MG63 (cell line): ENCODE measurements around the gene TRERF1. TPM values are rescaled to one million over a fixed set of nuclear protein-coding genes. Genes with fewer than 3 reads are reported as not detected.

Experiments used
- DNase-seq: peaks from one replicate; pipeline ENCODE4 v3.0.0-alpha.2; 2020
- H3K27me3 ChIP-seq: fragments of 250-450 bp; sonication (Bioruptor Pico); 2 replicates; pipeline ENCODE4 v1.5.1; 2020; ENCODE audit warnings: mild to moderate bottlenecking, moderate library complexity
- H3K36me3 ChIP-seq: fragments of 250-450 bp; sonication (Bioruptor Pico); 2 replicates; pipeline ENCODE4 v1.5.1; 2020; ENCODE audit warnings: mild to moderate bottlenecking, moderate library complexity
- H3K4me3 ChIP-seq: fragments of 250-450 bp; sonication (Bioruptor Pico); 2 replicates; pipeline ENCODE4 v1.5.1; 2020; ENCODE audit warnings: mild to moderate bottlenecking, moderate library complexity
- H3K9me3 ChIP-seq: fragments of 250-450 bp; sonication (Bioruptor Pico); 2 replicates; pipeline ENCODE4 v1.5.1; 2020; ENCODE audit warnings: mild to moderate bottlenecking, moderate library complexity
- total RNA-seq: library from RNA; depleted of rRNA; stranded (reverse); fragments of >200 nt; shearing (Covaris generic); gene quantifications from 2 replicates; pipeline ENCODE4 v1.2.3, GENCODE V29; 2014; ENCODE audit warnings: low replicate concordance

Gene TRERF1
- total RNA-seq, 1 experiment from 2014 or later = 2.1 TPM

DNA sequence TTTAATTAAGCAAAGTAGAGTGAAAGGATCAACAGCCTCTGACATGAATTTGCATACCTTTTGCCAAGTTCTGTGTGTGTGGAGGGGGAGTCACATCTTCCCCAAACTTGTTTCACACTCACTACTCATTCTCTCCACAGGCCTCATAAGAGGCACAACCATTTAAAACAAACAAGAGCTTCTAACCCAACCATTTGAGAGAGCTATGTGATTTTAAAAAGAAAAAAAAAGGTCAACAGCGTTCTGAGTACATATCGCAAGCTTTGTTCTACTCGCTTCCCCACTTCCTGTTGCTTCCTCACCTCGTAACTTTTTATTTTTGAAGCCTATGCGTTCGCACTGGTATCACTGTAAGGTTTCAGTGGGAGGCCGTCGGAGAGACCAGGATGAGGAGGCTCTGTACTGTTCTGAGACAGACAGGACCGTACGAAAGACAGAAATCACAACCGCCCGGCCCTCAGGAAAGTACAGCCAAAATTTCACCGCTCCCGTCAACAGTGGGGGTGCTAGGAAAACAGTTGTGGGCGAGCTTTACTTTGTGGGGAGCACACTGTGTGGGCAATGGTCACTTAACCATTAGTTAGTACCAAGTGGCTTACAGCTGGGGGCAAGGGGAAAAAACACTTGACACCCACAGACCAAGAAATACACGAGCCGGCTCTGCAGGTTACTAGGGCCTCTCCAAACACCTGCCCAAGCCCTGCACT, 61.3 kb downstream of the TRERF1 start:
- no peaks in the 10 kb centered on the region for H3K9me3 ChIP-seq
- DNase-seq = no peak
- no peaks in the 10 kb centered on the region for H3K27me3 ChIP-seq
- H3K36me3 ChIP-seq = no peaks in the 10 kb centered on the region
- no peak overlapping the region for H3K4me3 ChIP-seq

DNA sequence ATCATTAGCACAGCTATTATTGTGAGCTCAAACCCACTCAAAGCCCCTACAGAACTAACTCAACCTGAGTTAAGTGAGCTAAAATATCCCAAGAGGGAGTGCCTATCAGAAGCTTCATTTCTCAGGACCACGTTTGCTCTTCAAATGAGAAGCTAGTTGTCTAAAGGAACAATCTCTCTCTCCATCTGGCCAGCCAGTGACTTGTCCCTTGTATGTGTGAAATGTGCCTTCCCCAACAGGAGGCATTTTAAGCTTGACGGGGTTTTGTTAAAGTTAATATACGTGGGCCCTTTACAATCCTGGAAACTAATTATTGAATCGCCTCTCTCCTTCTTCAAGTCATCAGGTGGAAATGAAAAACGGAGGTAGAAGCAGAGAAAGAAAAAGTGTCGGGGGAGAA, 62.0 kb downstream of the TRERF1 start:
- H3K9me3 ChIP-seq = no peaks in the 10 kb centered on the region
- no peaks in the 10 kb centered on the region for H3K27me3 ChIP-seq
- no peaks in the 10 kb centered on the region for H3K36me3 ChIP-seq
- H3K4me3 ChIP-seq = no peak overlapping the region
- DNase-seq = no peak

DNA sequence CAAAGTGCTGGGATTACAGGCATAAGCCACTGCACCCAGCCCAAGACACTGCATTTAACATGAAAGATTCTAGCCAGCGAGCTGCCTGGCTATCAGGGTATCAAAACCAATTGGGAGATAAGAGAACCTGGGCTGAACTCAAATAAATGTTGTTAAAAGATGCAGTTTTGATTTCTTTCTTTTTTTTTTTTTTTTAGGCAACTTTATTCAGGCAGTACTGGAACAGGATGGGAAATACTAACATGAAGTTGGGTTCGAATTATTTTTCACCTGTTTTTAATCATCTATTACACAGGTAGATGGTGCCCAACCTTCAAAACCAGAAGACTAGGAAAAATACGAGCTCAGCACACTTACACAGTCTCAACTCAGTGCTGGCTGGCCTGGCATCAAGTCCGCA, 63.7 kb downstream of the TRERF1 start:
- Histone ChIP-seq H3K27me3 (no peaks in the 10 kb centered on the region), H3K36me3 (no peaks in the 10 kb centered on the region), H3K9me3 (no peaks in the 10 kb centered on the region), H3K4me3 (no peak overlapping the region)
- DNase-seq = no peak

- Histone ChIP-seq H3K9me3 (no peaks in the 10 kb centered on the region), H3K4me3 (no peak overlapping the region), H3K27me3 (no peaks in the 10 kb centered on the region), H3K36me3 (no peaks in the 10 kb centered on the region)
- no peak for DNase-seq
Measured at GRCh38 chr6:42387336-42387735, 64.4 kb downstream of the TRERF1 start.

DNA sequence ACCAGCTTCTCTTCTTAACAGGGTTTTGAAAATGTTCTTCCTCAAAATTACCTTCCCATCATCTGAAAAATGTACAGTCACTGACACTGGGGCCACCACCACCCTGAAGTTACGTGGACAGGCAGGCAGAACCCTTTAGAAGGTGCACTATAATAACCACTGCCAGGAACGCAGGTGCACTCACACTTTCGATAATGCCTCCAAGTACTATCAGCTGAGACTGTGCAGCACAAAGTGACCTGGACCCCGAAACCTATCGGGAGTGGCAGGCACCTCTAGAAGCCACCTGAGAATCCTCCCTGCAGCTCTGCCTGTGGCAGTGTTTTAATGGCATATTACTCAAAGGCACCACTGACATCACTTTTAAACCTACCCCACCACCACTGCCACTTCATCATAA, 66.4 kb downstream of the TRERF1 start:
- no peak overlapping the region for H3K4me3 ChIP-seq
- no peak for DNase-seq
- H3K36me3 ChIP-seq = no peaks in the 10 kb centered on the region
- no peaks in the 10 kb centered on the region for H3K27me3 ChIP-seq
- H3K9me3 ChIP-seq = no peaks in the 10 kb centered on the region

DNA sequence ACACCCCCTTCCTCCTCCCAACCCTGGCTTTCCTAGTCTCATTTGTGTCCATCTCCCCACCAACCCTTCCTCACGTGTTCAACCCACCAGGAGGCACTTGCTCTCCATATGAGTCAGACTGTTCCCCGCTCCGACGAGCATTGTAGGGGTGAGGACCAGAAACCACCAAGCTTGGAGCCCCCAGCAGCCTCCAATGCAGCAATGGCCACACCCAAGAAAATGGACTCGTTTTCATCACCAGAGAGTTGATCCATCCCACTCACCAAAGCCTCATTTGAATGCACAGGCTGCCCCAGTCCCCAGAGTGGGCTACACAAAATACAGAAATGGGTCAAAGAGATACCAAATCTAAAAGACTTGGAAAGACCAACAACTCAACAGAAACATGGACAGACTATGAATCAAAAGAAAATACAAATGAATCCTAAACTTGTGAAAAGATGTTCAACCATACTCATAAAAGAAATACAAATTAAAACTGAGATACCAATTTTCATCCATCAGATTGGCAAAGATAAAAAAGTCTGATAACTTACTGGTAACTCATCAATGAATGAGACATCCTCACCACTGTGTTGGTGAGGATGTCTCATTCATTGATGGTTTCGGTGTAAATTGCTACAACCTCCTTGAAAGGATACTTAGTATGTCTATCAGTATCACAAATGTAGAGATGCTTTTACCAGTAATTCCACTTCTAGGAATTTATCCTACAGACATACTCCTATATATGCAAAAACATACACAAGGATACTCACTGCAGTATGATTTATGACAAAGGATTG, 68.1 kb downstream of the TRERF1 start:
- DNase-seq = no peak
- H3K9me3 ChIP-seq = no peaks in the 10 kb centered on the region
- H3K4me3 ChIP-seq = no peak overlapping the region
- no peaks in the 10 kb centered on the region for H3K27me3 ChIP-seq
- no peaks in the 10 kb centered on the region for H3K36me3 ChIP-seq

GRCh38 chr6:42381850-42382249, 69.9 kb downstream of the TRERF1 start:
- no peak for DNase-seq
- no peaks in the 10 kb centered on the region for H3K9me3 ChIP-seq
- H3K4me3 ChIP-seq = no peak overlapping the region
- H3K27me3 ChIP-seq = no peaks in the 10 kb centered on the region
- H3K36me3 ChIP-seq = no peaks in the 10 kb centered on the region

- no peak for DNase-seq
- Histone ChIP-seq H3K27me3 (no peaks in the 10 kb centered on the region), H3K36me3 (no peaks in the 10 kb centered on the region), H3K4me3 (no peak overlapping the region), H3K9me3 (no peaks in the 10 kb centered on the region)
Measured at GRCh38 chr6:42380228-42380979, 71.3 kb downstream of the TRERF1 start.

- H3K36me3 ChIP-seq = no peaks in the 10 kb centered on the region
- no peaks in the 10 kb centered on the region for H3K9me3 ChIP-seq
- no peaks in the 10 kb centered on the region for H3K27me3 ChIP-seq
- no peak for DNase-seq
- no peak overlapping the region for H3K4me3 ChIP-seq
Measured at GRCh38 chr6:42378536-42378935, 73.2 kb downstream of the TRERF1 start.

- no peaks in the 10 kb centered on the region for H3K9me3 ChIP-seq
- no peak for DNase-seq
- no peak overlapping the region for H3K4me3 ChIP-seq
- H3K36me3 ChIP-seq = no peaks in the 10 kb centered on the region
- H3K27me3 ChIP-seq = no peaks in the 10 kb centered on the region
Measured at GRCh38 chr6:42378125-42378524, 73.6 kb downstream of the TRERF1 start.

DNA sequence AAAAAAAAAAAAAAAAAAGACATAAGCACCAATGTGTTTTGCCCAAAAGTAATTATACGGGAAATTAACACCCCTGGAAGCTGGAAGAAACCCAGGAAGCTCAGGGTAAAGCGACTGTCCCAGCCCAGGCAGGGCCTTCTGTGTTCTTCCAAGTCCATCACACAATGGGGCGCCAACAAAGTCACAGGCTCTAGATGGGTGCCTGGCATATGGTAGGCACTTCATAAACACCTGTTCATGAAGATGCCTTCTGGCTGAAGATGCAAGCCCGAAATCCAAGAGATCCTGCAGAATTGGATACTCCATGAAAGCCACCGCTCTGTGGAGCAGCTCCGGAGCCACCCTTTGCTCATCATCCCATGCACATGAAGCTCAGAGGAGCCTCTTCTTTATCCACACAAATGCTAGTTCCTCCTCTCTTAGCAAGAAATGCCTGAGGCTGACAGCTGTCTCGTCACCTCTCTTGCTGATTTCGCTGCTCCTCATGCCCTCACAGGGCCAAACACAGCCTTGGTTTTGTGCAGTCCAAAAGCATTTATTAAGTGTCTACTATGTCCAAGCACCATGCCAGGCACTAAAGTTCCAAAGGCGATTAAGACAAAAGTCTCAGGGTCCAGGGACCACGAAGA, 76.6 kb downstream of the TRERF1 start:
- no peak overlapping the region for H3K4me3 ChIP-seq
- no peak for DNase-seq
- no peaks in the 10 kb centered on the region for H3K9me3 ChIP-seq
- no peaks in the 10 kb centered on the region for H3K36me3 ChIP-seq
- no peaks in the 10 kb centered on the region for H3K27me3 ChIP-seq

DNA sequence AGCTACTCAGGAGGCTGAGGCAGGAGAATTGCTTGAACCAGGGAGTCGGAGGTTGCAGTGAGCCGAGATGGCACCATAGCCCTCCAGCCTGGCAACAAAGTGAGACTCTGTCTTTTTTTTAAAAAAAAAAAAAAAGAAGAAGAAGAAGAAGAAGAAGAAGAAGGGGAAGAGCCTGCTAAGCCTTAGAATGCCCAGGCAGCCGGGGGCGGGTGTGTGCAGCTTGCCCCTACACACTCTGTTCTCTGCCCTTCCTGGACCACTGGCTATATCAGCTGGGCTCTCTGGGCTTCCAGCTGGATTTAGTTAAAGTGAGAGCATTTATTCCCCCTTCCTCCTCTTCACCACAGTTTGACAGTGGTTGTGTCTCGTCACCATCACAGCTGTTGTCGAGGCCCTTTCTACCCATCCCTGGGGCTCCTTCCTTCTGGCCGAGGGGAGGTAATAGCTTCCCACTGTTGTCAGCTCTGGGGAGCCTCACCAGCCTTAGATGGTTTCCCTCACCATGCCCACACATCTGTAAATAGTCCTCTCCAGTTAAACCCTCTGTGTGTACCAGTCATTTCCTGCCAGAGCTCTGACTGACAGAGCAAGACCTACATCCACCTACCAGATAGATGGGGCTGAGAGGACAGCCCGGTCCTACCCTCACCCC, 77.6 kb downstream of the TRERF1 start:
- no peaks in the 10 kb centered on the region for H3K27me3 ChIP-seq
- H3K9me3 ChIP-seq = no peaks in the 10 kb centered on the region
- H3K36me3 ChIP-seq = no peaks in the 10 kb centered on the region
- H3K4me3 ChIP-seq = no peak overlapping the region
- no peak for DNase-seq

- H3K4me3 ChIP-seq = no peak overlapping the region
- no peaks in the 10 kb centered on the region for H3K9me3 ChIP-seq
- no peak for DNase-seq
- no peaks in the 10 kb centered on the region for H3K27me3 ChIP-seq
- H3K36me3 ChIP-seq = no peaks in the 10 kb centered on the region
Measured at GRCh38 chr6:42372699-42373098, 79.0 kb downstream of the TRERF1 start.

DNA sequence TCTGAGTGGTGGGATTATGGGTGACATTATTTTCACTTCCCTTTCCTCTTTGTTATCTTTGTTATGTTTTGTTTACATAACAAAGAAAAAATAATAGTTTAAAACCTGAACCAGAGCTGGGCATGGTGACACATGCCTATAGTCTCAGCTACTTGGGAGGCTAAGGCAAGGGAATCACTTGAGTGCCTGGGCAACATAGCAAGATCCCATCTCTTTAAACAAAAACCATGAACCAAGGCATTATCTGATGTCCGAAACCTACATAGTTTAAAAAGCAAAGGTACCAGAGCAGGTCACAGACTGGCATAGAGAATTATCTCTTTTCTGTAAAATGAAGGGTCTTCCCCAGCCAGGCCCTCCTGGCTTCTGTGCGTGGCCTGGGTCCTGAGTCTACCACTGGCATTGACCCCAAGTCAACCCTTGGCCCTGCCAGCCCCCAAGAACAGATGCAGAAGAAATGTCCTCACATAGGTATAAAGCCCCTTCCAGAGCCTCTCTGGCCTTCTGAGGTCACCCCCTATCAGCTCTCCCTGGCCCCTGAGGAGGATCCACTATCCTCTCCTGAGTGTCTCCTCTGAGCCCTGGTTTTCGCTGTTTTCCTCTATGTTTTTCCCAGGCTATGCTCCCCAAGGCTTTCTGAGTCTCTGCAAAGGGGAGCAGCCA, 81.3 kb downstream of the TRERF1 start:
- no peaks in the 10 kb centered on the region for H3K36me3 ChIP-seq
- DNase-seq = no peak
- no peak overlapping the region for H3K4me3 ChIP-seq
- no peaks in the 10 kb centered on the region for H3K9me3 ChIP-seq
- no peaks in the 10 kb centered on the region for H3K27me3 ChIP-seq

DNA sequence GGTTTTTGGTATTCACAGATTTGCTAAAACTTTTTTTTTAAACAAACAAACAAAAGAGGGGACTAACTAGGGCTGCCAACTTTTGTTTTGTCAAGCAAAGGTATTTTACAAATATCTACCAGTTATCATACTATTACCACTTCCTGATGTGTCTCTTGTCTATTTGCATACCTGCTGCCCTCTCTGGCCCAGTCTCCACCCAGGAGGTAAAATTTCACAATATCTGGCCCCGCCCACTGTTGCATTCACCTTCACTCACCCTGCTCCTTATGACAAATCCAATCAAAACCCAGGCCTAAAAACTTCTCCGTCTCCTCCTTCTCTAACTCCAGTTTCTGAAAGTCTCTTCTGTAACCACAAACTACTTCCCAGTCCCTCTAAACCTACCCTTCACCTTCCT, 82.2 kb downstream of the TRERF1 start:
- no peak for DNase-seq
- H3K36me3 ChIP-seq = no peaks in the 10 kb centered on the region
- no peaks in the 10 kb centered on the region for H3K9me3 ChIP-seq
- no peaks in the 10 kb centered on the region for H3K27me3 ChIP-seq
- H3K4me3 ChIP-seq = no peak overlapping the region

DNA sequence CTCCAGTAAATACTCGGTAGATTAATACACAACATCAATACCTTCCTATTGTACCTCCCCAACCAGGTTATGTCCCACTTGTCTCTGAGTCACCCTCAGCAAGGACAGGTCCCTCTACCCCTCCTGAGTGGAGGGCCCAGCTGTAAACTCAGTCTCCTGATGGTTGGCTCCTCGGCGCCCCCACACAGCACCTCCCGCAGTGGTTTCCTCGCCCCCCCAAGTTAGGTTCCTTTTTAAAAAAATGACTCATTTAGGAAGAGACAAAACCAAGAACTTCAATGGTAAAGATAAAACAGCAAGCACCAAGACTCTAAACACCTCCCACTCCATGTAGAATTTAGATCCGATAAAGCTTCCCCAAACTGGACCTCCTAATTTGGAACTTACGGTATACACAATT, 83.5 kb downstream of the TRERF1 start:
- H3K27me3 ChIP-seq = no peaks in the 10 kb centered on the region
- no peaks in the 10 kb centered on the region for H3K36me3 ChIP-seq
- H3K9me3 ChIP-seq = no peaks in the 10 kb centered on the region
- no peak overlapping the region for H3K4me3 ChIP-seq
- no peak for DNase-seq
